Fibroblast of skin of back (primary cell): Measurements from ENCODE around the gene ZNF408.

Source experiments
- DNase-seq: peaks from one replicate; pipeline ENCODE4 v3.0.0-alpha.2; 2013

ZNF408 gene

GRCh38 chr11:46727952-46728658, 27.3 kb downstream of the ZNF408 start:
- no peak for DNase-seq

- no peak for DNase-seq
Measured at GRCh38 chr11:46728659-46729040, 27.8 kb downstream of the ZNF408 start.

- peak; percentile 30 for DNase-seq
Measured at GRCh38 chr11:46729110-46730027, 28.5 kb downstream of the ZNF408 start.

GRCh38 chr11:46731545-46731944, 30.7 kb downstream of the ZNF408 start:
- DNase-seq = no peak

GRCh38 chr11:46733234-46733633, 32.4 kb downstream of the ZNF408 start:
- no peak for DNase-seq

- no peak for DNase-seq
Measured at GRCh38 chr11:46736146-46736545, 35.3 kb downstream of the ZNF408 start.

- DNase-seq = peak; percentile 58
Measured at GRCh38 chr11:46736615-46737014, 35.8 kb downstream of the ZNF408 start.

- no peak for DNase-seq
Measured at GRCh38 chr11:46737699-46738098, 36.9 kb downstream of the ZNF408 start.

GRCh38 chr11:46738887-46739286, 38.1 kb downstream of the ZNF408 start:
- no peak for DNase-seq

GRCh38 chr11:46741600-46742484, 41.0 kb downstream of the ZNF408 start:
- no peak for DNase-seq

GRCh38 chr11:46743043-46743442, 42.2 kb downstream of the ZNF408 start:
- DNase-seq = no peak

- DNase-seq = no peak
Measured at GRCh38 chr11:46743693-46744339, 43.0 kb downstream of the ZNF408 start.

GRCh38 chr11:46745328-46745727, 44.5 kb downstream of the ZNF408 start:
- no peak for DNase-seq

- no peak for DNase-seq
Measured at GRCh38 chr11:46745995-46746394, 45.2 kb downstream of the ZNF408 start.

GRCh38 chr11:46747150-46747549, 46.3 kb downstream of the ZNF408 start:
- no peak for DNase-seq
